Tibial nerve (tissue), 4 donors: Measurements from ENCODE around the gene RASL10A.

Source experiments
- EP300 ChIP-seq, 2 donors: sonication (generic); formaldehyde crosslinking; IDR thresholded peaks; one replicate each; pipeline ENCODE4 v1.6.1; 2017; ENCODE audit warnings: antibody characterized with exemption in 2 of 2, mild to moderate bottlenecking in 1 of 2
- POLR2A ChIP-seq, 2 donors: fragments of 450-650 bp; IDR thresholded peaks; one replicate each; pipeline ENCODE4 v1.6.1; 2017; ENCODE audit warnings: antibody characterized with exemption in 2 of 2, mild to moderate bottlenecking in 2 of 2, moderate library complexity in 2 of 2
- TF ChIP-seq, protein P1 (sequence below), 5 experiments: fragments of 200-600 bp in 3 of 5; fragments of 450-650 bp in 2 of 5; sonication (generic) in 3 of 5; IDR thresholded peaks; one replicate each; pipeline ENCODE4 v1.5.1; 2016 to 2019; ENCODE audit warnings: antibody characterized with exemption in 5 of 5, mild to moderate bottlenecking in 3 of 5, moderate library complexity in 2 of 5

DNA sequence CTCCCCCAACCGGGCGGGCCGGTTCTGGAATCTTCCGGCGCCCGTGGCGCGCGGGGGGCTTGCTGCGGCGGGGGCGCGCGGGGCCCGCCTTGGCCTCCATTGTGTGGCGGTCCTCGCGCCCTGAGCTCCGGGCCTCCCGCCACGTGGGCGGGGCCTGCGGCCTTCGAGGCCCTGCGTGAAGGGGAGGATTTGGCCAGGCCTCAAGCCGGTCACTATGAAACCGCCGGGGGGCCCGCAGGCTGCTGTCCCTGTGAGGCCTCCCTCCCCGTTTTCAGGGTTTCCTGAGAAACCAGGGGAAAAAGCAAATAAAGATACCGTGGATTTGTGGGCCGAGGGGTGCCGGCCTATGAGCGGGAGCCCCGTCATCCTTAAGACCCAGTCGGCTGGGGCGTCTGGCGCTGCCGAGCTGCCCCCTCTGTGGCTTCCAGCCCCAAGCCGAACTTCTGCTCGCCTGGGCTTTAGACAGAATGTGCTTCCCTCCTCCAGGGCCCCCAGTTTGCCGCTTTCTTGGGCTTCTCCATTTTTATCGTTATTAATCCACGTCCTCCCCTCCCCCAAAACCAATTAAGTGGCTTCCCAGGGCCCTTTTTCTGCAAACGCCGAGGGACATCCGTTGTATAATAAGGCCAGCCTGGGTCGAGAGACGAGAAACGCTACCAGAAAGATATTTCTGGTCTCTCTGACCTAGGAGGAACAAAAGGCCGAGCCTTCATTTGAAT lies 46.8 kb downstream of the RASL10A start:
- TF ChIP-seq, protein P1, sequence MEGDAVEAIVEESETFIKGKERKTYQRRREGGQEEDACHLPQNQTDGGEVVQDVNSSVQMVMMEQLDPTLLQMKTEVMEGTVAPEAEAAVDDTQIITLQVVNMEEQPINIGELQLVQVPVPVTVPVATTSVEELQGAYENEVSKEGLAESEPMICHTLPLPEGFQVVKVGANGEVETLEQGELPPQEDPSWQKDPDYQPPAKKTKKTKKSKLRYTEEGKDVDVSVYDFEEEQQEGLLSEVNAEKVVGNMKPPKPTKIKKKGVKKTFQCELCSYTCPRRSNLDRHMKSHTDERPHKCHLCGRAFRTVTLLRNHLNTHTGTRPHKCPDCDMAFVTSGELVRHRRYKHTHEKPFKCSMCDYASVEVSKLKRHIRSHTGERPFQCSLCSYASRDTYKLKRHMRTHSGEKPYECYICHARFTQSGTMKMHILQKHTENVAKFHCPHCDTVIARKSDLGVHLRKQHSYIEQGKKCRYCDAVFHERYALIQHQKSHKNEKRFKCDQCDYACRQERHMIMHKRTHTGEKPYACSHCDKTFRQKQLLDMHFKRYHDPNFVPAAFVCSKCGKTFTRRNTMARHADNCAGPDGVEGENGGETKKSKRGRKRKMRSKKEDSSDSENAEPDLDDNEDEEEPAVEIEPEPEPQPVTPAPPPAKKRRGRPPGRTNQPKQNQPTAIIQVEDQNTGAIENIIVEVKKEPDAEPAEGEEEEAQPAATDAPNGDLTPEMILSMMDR (IDR thresholded peaks at IDR 0.05) = no peak
- no peak for TF ChIP-seq EP300 (IDR thresholded peaks at IDR 0.05)
- TF ChIP-seq POLR2A (IDR thresholded peaks at IDR 0.05) = no peak
